PFSK-1 (cell line): ENCODE measurements around the gene ITPKB.

Experiments used
- POLR2AphosphoS5 ChIP-seq: IDR thresholded peaks from 2 replicates; pipeline ENCODE4 v1.6.1; 2012; ENCODE audit warnings: low read depth, mild to moderate bottlenecking, control low read depth, low read length, moderate library complexity
- REST ChIP-seq, 2 experiments: IDR thresholded peaks; 2 replicates each; pipeline versions ENCODE4 v1.6.1 to v1.8.0; 2011 to 2012; ENCODE audit warnings: low read depth in 2 of 2, low read length in 2 of 2, control low read depth in 1 of 2, inconsistent platforms in 1 of 2, mild to moderate bottlenecking in 1 of 2, moderate library complexity in 1 of 2; ENCODE audit not compliant: insufficient read depth in 1 of 2
- TAF1 ChIP-seq: IDR thresholded peaks from 2 replicates; pipeline ENCODE4 v1.6.1; 2012; ENCODE audit warnings: low read length, control low read depth, borderline replicate concordance; ENCODE audit not compliant: insufficient read depth

- TF ChIP-seq TAF1, result no peak
- no peak for TF ChIP-seq POLR2AphosphoS5
- TF ChIP-seq REST (IDR thresholded peaks at IDR 0.05; ENCODE audit: insufficient read depth in 1 of 2, low read depth in 2 of 2, low read length in 2 of 2), result no peak
Measured at GRCh38 chr1:226608699-226609505, 130.2 kb downstream of the ITPKB start.
